K562 (cell line): ENCODE data around the gene BZW2. TPM values are rescaled to one million over a fixed set of nuclear protein-coding genes. Genes with fewer than 3 reads are reported as not detected.
A peak's percentile ranks its signal among the peaks of the same experiment; 100 is the strongest.

Experiments
- CEBPB ChIP-seq: fragments of 450-650 bp; IDR thresholded peaks from 2 replicates; pipeline ENCODE4 v1.6.1; 2016; ENCODE audit warnings: missing genetic modification characterization, missing compliant biosample characterization
- DPF2 ChIP-seq: fragments of 450-650 bp; IDR thresholded peaks from 2 replicates; pipeline ENCODE4 v1.6.1; 2016
- ERF ChIP-seq: fragments of 450-650 bp; formaldehyde crosslinking; IDR thresholded peaks from 2 replicates; pipeline ENCODE4 v1.4.0; 2020; ENCODE audit warnings: mild to moderate bottlenecking, mixed read lengths
- KAT2B ChIP-seq: IDR thresholded peaks from one replicate; pipeline ENCODE4 v1.6.1; 2012; ENCODE audit warnings: low read depth, mild to moderate bottlenecking, control low read depth, inconsistent platforms, low read length, moderate library complexity
- KHSRP ChIP-seq: fragments of 450-650 bp; IDR thresholded peaks from 2 replicates; pipeline ENCODE4 v1.6.1; 2017
- MEF2D ChIP-seq: conservative IDR thresholded peaks from 2 replicates; pipeline ENCODE4 v1.6.1; 2016; ENCODE audit warnings: low read depth, missing genetic modification characterization, missing compliant biosample characterization
- PHF20 ChIP-seq: fragments of 450-650 bp; IDR thresholded peaks from 2 replicates; pipeline ENCODE4 v1.6.1; 2018; ENCODE audit not compliant: partially characterized antibody
- TOE1 ChIP-seq, 2 experiments: fragments of 450-650 bp in 1 of 2; sonication (generic) in 1 of 2; formaldehyde crosslinking in 1 of 2; IDR thresholded peaks; 2 replicates each; pipeline versions ENCODE4 v1.7.1 to v1.8.0; 2016 to 2022; ENCODE audit warnings: borderline replicate concordance in 2 of 2, mild to moderate bottlenecking in 2 of 2, antibody characterized with exemption in 1 of 2, inconsistent platforms in 1 of 2, low read depth in 1 of 2, missing genetic modification reagents in 1 of 2, moderate library complexity in 1 of 2
- VEZF1 ChIP-seq: fragments of 200-800 bp; sonication (Bioruptor generic); IDR thresholded peaks from 2 replicates; pipeline ENCODE4 v1.6.1; 2017; ENCODE audit warnings: missing genetic modification characterization, missing compliant biosample characterization
- ZNF280A ChIP-seq: fragments of 450-650 bp; IDR thresholded peaks from 2 replicates; pipeline ENCODE4 v1.6.1; 2018; ENCODE audit warnings: mild to moderate bottlenecking, low read depth; ENCODE audit not compliant: partially characterized antibody
- ZNF766 ChIP-seq: fragments of 200-800 bp; sonication (Bioruptor generic); conservative IDR thresholded peaks from 2 replicates; pipeline ENCODE4 v1.6.1; 2016; ENCODE audit warnings: missing genetic modification characterization, missing compliant biosample characterization
- ZNF785 ChIP-seq: fragments of 250-450 bp; sonication (Bioruptor Pico); IDR thresholded peaks from 2 replicates; pipeline ENCODE4 v1.4.0; 2020; ENCODE audit warnings: mild to moderate bottlenecking
- polyA plus RNA-seq, 8 experiments: library from polyadenylated mRNA; depleted of rRNA in 4 of 8; stranded (reverse) in 5 of 8; unstranded in 3 of 8; fragments of >200 nt; fragmentation: Nextera tagmentation in 2 of 8; fragmentation: Illumina TruSeq in 1 of 8; extraction: Ambion mirVana in 2 of 8; extraction: Trizol in 1 of 8; gene quantifications; 2 replicates each; pipeline versions ENCODE4 v1.2.1 to v1.2.3, GENCODE V29; 2011 to 2014; ENCODE audit warnings: inconsistent platforms in 1 of 8, missing spikeins in 1 of 8
- total RNA-seq, 7 experiments: library from RNA; depleted of rRNA in 6 of 7; stranded (reverse); fragments of >200 nt in 6 of 7; fragmentation: Illumina TruSeq in 2 of 7; extraction: Trizol in 2 of 7; gene quantifications; 2 replicates each; pipeline versions ENCODE4 v1.2.1 to v1.2.3, GENCODE V29; 2011 to 2021; ENCODE audit warnings: low replicate concordance in 1 of 7
- TF ChIP-seq, protein P1 (sequence below): sonication (generic); formaldehyde crosslinking; IDR thresholded peaks from 2 replicates; pipeline ENCODE4 v1.8.1; 2022; ENCODE audit warnings: missing genetic modification reagents

BZW2 gene
- total and polyA plus RNA-seq, 9 of the 15 experiments (the other 6 are each of a cell fraction or from before 2014, with no cell fraction given): 140 to 316 (median 173) TPM

- TF ChIP-seq, protein P1, sequence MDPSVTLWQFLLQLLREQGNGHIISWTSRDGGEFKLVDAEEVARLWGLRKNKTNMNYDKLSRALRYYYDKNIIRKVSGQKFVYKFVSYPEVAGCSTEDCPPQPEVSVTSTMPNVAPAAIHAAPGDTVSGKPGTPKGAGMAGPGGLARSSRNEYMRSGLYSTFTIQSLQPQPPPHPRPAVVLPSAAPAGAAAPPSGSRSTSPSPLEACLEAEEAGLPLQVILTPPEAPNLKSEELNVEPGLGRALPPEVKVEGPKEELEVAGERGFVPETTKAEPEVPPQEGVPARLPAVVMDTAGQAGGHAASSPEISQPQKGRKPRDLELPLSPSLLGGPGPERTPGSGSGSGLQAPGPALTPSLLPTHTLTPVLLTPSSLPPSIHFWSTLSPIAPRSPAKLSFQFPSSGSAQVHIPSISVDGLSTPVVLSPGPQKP (CRISPR knock-in tag): no peak
- 0 out of 2 replicates have a peak, but pooled peaks have one; percentile 14 for TF ChIP-seq MEF2D (tag)
- TF ChIP-seq ZNF766: no peak
- TF ChIP-seq CEBPB (tag): peak; percentile 20; the same call in 1 of the 2 replicates
- no peak for TF ChIP-seq PHF20
- no peak for TF ChIP-seq ZNF280A
- no peak for TF ChIP-seq VEZF1
- no peak for TF ChIP-seq KAT2B
- TF ChIP-seq ERF (CRISPR knock-in tag): no peak
- TF ChIP-seq ZNF785 (CRISPR knock-in tag): no peak
- no peak for TF ChIP-seq TOE1 (IDR thresholded peaks at IDR 0.05; ENCODE audit: borderline replicate concordance)
- TF ChIP-seq TOE1 (CRISPR knock-in tag; IDR thresholded peaks at IDR 0.05; ENCODE audit: borderline replicate concordance, low read depth): no peak
- peak; percentile 81 for TF ChIP-seq DPF2
- no peak for TF ChIP-seq KHSRP
Measured at GRCh38 chr7:16719699-16720098, 73.7 kb downstream of the BZW2 start (continued).
